ENCODE data around the gene TSPAN31. TPM values are rescaled to one million over a fixed set of nuclear protein-coding genes. Genes with fewer than 3 reads are reported as not detected.

TSPAN31 gene
- total and polyA plus RNA-seq, 8 donors, result 33.5 to 83.8 (median 70.4) TPM

DNA sequence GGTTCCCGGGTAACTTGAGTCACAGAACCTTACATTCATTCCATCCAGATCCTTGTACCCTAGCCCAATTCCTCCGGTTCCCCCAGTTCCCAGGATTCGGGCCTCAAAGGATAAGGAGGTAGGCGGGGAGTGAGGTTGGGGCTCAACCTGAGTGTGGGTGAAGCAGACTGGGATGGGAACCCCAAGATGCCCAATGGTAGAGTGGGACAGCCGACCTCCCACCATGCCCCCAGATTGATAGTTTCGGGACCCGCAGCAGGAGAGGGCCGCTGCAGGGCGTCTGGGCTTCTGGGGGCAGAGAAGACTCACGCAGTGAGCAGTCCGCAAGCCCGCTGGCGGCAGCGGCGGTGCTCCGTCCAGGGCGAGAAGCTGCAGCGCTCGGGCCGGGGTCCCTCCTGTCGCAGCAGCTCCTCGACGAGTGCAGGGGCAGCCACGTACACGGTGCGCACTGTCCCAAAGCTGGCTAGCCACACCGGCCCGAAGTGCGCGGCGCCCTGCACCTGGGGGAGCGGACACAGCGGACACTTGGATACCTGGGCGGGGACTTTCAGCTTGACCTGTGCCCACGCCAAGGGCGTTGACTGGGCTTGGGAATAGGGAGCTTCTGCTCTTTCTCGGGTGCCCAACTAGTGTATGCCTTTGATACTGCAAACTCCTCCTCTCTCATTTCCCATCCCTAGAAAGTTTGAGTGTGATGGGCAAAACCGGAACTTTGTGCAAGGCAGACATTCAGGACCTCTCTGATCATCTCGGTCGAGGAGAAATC, 21.0 kb downstream of the TSPAN31 start:
- H3K9me3 ChIP-seq, result no peaks in the 10 kb centered on the region
- TF ChIP-seq, protein P1, sequence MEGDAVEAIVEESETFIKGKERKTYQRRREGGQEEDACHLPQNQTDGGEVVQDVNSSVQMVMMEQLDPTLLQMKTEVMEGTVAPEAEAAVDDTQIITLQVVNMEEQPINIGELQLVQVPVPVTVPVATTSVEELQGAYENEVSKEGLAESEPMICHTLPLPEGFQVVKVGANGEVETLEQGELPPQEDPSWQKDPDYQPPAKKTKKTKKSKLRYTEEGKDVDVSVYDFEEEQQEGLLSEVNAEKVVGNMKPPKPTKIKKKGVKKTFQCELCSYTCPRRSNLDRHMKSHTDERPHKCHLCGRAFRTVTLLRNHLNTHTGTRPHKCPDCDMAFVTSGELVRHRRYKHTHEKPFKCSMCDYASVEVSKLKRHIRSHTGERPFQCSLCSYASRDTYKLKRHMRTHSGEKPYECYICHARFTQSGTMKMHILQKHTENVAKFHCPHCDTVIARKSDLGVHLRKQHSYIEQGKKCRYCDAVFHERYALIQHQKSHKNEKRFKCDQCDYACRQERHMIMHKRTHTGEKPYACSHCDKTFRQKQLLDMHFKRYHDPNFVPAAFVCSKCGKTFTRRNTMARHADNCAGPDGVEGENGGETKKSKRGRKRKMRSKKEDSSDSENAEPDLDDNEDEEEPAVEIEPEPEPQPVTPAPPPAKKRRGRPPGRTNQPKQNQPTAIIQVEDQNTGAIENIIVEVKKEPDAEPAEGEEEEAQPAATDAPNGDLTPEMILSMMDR (IDR thresholded peaks at IDR 0.05), result no peak
- H3K4me1 ChIP-seq, result peaks cover 23 to 39% of the 10 kb centered on the region in 2 donors
- H3K27me3 ChIP-seq, result peaks cover 24 to 55% of the 10 kb centered on the region in 2 donors
- H3K27ac ChIP-seq, result no peak overlapping the region
- H3K36me3 ChIP-seq, result peaks cover 0 to 28% of the 10 kb centered on the region in 2 donors
- intact Hi-C loops (cut with DNase I), result no loop called here
- H3K4me3 ChIP-seq, result peak overlapping the region; percentile 38 to 45
- ATAC-seq (peak; percentile 64), DNase-seq (no peak)

DNA sequence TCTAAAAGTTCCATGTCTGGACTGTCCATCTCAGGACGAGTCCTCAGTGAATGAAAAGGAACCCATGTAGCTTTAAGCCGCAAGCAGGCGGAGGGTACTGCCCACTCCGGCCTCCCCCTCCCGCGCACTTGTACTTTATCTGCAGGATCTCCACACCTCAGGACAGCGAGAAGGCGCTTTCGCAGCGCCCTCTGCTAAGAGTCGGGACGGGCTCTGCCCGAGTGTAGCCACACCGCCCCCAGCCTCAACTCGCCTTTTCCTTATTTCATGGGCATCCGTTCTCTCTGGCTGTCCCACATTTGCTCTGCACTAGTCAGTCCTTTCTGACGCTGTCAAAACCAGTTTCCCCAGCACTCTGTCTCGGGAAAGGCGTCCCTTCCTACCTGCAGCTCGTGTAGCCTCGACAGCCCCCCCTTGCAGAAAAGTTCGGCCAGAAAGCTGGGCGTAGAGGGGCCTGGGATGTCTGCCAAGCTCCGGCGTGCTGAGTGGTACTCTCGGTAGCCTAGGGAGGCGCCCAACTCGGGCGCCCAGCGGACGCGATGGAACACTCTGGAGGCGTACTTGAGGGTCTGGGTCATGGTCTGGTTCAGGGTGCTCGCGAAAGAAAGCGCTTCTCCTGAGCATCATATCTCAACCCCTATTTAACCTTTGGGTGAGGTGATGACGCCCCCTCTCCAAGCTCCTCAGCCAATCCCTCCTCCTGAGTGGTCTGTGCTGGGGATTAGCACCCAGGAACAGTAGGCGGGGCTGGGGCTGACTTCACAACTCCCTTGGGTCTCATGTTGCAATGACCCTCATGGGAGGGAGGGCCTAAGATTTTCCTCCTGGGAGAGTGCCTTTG, 21.8 kb downstream of the TSPAN31 start, which contains the start of gene CYP27B1:
TSS of gene CYP27B1 (minus strand) at position 615 of the 841 bp plus-strand sequence. CDS start at position 578, 37 bp downstream.
- Histone ChIP-seq H3K4me3 (peak within 1 kb of the TSS; percentile 38 to 45), H3K27ac (no peak within 1 kb of the TSS), H3K4me1 (peaks cover 28 to 47% of the 10 kb centered on the region in 2 donors), H3K36me3 (peaks cover 0 to 28% of the 10 kb centered on the region in 2 donors), H3K9me3 (no peaks in the 10 kb centered on the region), H3K27me3 (peaks cover 24 to 55% of the 10 kb centered on the region in 2 donors)
- intact Hi-C loops (cut with DNase I), result no loop called here
- ATAC-seq (peak; percentile 47), DNase-seq (peak in 2 of 4 donors; percentile 65 to 77)
- TF ChIP-seq, protein P1 (IDR thresholded peaks at IDR 0.05), result no peak

DNA sequence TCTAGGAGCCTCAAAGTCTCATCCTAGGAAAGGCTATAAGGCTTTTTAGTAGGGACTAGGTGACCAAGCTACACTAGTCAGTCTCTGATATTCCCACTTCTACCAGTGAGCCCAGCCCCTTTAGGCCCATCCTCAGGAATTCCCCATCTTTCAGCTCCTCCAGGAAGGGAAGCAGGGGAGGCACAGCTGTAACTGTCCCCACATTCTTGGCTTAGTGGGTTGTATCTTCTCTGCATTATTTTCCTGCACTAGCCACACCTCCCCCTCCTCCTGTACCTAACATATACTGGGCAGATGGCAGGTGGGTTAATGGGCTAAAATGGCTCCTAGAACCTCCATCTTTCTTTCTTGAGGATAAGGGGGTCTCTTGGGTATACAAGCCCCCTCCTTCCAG, 22.5 kb downstream of the TSPAN31 start:
- ATAC-seq (no peak), DNase-seq (no peak)
- no peaks in the 10 kb centered on the region for H3K9me3 ChIP-seq
- peaks cover 24 to 55% of the 10 kb centered on the region in 2 donors for H3K27me3 ChIP-seq
- intact Hi-C loops (cut with DNase I), result no loop called here
- H3K36me3 ChIP-seq, result peaks cover 0 to 28% of the 10 kb centered on the region in 2 donors
- no peak overlapping the region for H3K27ac ChIP-seq
- H3K4me1 ChIP-seq, result peaks cover 28 to 48% of the 10 kb centered on the region in 2 donors
- TF ChIP-seq, protein P1 (IDR thresholded peaks at IDR 0.05), result no peak
- peak overlapping the region in 1 of 2 donors; percentile 45 for H3K4me3 ChIP-seq

DNA sequence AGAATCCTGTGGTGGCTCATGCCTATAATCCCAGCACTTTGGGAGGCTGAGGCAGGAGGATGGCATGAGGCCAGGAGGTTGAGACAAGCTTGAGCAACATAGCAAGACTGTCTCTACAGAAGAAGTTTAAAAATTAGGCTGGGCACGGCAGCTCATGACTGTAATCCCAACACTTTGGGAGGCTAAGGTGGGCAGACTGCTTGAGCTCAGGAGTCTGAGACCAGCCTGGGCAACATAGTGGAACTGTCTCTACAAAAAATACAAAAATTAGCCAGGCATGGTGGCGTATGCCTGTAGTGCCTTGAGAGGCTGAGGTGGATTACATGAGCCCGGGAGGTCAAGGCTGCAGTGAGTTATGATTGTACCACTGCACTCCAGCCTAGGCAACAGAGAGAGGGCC, 23.0 kb downstream of the TSPAN31 start:
- TF ChIP-seq, protein P1 (IDR thresholded peaks at IDR 0.05), result no peak
- no peak for ATAC-seq
- H3K27ac ChIP-seq, result no peak overlapping the region
- H3K4me1 ChIP-seq, result peaks cover 28 to 52% of the 10 kb centered on the region in 2 donors
- intact Hi-C loops (cut with DNase I), result no loop called here
- peaks cover 0 to 28% of the 10 kb centered on the region in 2 donors for H3K36me3 ChIP-seq
- no peaks in the 10 kb centered on the region for H3K9me3 ChIP-seq
- H3K4me3 ChIP-seq, result no peak overlapping the region
- DNase-seq, result no peak
- peaks cover 24 to 50% of the 10 kb centered on the region in 2 donors for H3K27me3 ChIP-seq

DNA sequence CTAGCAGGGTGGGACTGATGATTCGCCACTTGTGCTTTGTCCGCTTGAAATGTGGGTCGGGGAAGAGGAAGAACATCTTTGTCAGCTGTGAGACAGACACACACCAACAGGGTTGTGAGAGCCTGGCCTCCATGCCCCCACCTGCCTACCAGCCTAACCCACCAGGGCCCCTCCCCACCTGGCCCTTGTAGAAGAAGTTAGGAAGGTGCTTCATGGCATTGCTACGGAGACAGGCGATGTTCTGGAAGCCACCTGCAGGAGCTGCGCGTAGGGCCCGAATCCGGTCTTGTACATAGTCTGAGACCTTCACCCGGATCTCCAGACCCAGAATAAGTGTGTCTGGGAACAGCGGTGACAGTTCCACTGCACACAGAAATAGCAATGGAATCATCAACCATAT, 24.8 kb downstream of the TSPAN31 start:
- ATAC-seq, result no peak
- TF ChIP-seq, protein P1 (IDR thresholded peaks at IDR 0.05), result no peak
- no peak for DNase-seq
- Histone ChIP-seq H3K27me3 (peaks cover 19 to 33% of the 10 kb centered on the region in 2 donors), H3K4me1 (peaks cover 26 to 65% of the 10 kb centered on the region in 2 donors), H3K9me3 (no peaks in the 10 kb centered on the region), H3K27ac (no peak overlapping the region), H3K4me3 (no peak overlapping the region), H3K36me3 (peaks cover 0 to 28% of the 10 kb centered on the region in 2 donors)
- intact Hi-C loops (cut with DNase I), result no loop called here

All from left lung (tissue), 10 donors.